BE2C (cell line): ENCODE results near the gene GALNT1.

Experiments
- DNase-seq: peaks from one replicate; pipeline ENCODE4 v3.0.0-alpha.2; 2020
- H3K27me3 ChIP-seq: fragments of 250-450 bp; sonication (Bioruptor Pico); 2 replicates; pipeline ENCODE4 v1.5.1; 2020; ENCODE audit warnings: mild to moderate bottlenecking
- H3K36me3 ChIP-seq: fragments of 250-450 bp; sonication (Bioruptor Pico); 2 replicates; pipeline ENCODE4 v1.5.1; 2020; ENCODE audit warnings: mild to moderate bottlenecking
- H3K4me1 ChIP-seq: fragments of 250-450 bp; sonication (Bioruptor Pico); 2 replicates; pipeline ENCODE4 v1.5.1; 2020
- H3K4me3 ChIP-seq: 2 replicates; pipeline ENCODE4 v1.5.1; 2011; ENCODE audit warnings: low read depth, low read length
- H3K9me3 ChIP-seq: fragments of 250-450 bp; sonication (Bioruptor Pico); 2 replicates; pipeline ENCODE4 v1.5.1; 2020
- TF ChIP-seq, protein P1 (sequence below): IDR thresholded peaks from 2 replicates; pipeline ENCODE4 v1.5.1; 2012; ENCODE audit warnings: mild to moderate bottlenecking, low read depth, low read length

GALNT1 gene

GRCh38 chr18:35716169-35716831 is 134.8 kb downstream of the GALNT1 start:
- H3K36me3 ChIP-seq: no peaks in the 10 kb centered on the region
- no peaks in the 10 kb centered on the region for H3K4me1 ChIP-seq
- H3K4me3 ChIP-seq: no peak overlapping the region
- DNase-seq: no peak
- H3K27me3 ChIP-seq: no peaks in the 10 kb centered on the region
- TF ChIP-seq, protein P1, sequence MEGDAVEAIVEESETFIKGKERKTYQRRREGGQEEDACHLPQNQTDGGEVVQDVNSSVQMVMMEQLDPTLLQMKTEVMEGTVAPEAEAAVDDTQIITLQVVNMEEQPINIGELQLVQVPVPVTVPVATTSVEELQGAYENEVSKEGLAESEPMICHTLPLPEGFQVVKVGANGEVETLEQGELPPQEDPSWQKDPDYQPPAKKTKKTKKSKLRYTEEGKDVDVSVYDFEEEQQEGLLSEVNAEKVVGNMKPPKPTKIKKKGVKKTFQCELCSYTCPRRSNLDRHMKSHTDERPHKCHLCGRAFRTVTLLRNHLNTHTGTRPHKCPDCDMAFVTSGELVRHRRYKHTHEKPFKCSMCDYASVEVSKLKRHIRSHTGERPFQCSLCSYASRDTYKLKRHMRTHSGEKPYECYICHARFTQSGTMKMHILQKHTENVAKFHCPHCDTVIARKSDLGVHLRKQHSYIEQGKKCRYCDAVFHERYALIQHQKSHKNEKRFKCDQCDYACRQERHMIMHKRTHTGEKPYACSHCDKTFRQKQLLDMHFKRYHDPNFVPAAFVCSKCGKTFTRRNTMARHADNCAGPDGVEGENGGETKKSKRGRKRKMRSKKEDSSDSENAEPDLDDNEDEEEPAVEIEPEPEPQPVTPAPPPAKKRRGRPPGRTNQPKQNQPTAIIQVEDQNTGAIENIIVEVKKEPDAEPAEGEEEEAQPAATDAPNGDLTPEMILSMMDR: no peak
- no peaks in the 10 kb centered on the region for H3K9me3 ChIP-seq

DNA sequence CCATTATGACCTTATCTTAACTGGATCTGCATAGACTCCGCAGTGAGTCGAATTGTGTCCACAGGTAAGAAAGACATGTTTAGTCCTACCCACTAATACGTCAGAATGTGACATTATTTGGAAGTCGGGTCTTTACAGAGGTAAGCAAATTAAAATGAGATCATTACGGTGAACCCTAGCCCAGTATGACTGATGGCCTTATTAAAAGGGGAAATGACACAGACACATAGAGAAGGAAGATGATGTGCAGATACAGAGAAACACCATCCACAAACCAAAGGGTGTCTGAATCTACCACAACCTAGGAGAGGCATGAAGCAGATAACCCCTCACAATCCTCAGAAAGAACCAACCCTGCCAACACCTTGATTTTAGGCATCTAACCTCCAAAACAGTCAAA is 135.6 kb downstream of the GALNT1 start:
- no peak for DNase-seq
- no peaks in the 10 kb centered on the region for H3K9me3 ChIP-seq
- H3K36me3 ChIP-seq: no peaks in the 10 kb centered on the region
- no peaks in the 10 kb centered on the region for H3K27me3 ChIP-seq
- TF ChIP-seq, protein P1: no peak
- no peaks in the 10 kb centered on the region for H3K4me1 ChIP-seq
- no peak overlapping the region for H3K4me3 ChIP-seq

DNA sequence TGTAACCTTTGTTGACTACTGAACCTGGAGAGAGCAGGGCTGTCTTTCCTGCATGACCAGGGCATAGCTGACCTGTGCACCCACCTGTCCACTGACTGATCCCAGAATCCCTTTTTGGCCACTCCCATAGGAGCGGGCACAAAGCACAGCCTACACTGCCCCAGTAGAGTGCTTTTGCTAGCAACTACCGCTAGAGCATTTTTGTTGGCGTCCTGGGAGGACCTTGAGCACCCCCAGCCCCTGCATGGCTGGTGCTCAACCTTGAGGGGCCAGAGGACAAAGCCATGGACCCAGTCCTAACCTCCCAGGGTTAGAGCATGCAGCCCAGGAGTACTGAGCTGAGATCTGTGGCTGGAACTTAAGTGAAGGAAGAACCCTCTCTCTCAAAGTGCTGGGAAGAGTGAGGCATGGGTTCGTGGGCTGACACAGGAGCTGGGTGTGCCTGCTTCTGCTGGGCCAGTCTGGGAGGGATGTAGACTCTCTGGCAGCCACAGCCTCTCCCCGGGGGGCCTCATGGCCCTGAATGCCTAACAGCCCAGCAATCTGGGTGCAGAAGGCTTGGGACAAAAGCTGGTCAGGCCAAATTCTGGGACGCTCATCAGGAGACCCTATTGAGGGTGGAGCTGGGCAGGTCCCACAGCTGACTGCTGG is 140.0 kb downstream of the GALNT1 start:
- Histone ChIP-seq H3K36me3 (no peaks in the 10 kb centered on the region), H3K4me1 (no peaks in the 10 kb centered on the region), H3K9me3 (no peaks in the 10 kb centered on the region), H3K4me3 (no peak overlapping the region), H3K27me3 (no peaks in the 10 kb centered on the region)
- no peak for DNase-seq
- TF ChIP-seq, protein P1: no peak

- no peaks in the 10 kb centered on the region for H3K27me3 ChIP-seq
- no peaks in the 10 kb centered on the region for H3K4me1 ChIP-seq
- H3K36me3 ChIP-seq: no peaks in the 10 kb centered on the region
- no peak for DNase-seq
- no peak overlapping the region for H3K4me3 ChIP-seq
- TF ChIP-seq, protein P1: no peak
- H3K9me3 ChIP-seq: no peaks in the 10 kb centered on the region
Measured at GRCh38 chr18:35728676-35729075, 147.1 kb downstream of the GALNT1 start.

DNA sequence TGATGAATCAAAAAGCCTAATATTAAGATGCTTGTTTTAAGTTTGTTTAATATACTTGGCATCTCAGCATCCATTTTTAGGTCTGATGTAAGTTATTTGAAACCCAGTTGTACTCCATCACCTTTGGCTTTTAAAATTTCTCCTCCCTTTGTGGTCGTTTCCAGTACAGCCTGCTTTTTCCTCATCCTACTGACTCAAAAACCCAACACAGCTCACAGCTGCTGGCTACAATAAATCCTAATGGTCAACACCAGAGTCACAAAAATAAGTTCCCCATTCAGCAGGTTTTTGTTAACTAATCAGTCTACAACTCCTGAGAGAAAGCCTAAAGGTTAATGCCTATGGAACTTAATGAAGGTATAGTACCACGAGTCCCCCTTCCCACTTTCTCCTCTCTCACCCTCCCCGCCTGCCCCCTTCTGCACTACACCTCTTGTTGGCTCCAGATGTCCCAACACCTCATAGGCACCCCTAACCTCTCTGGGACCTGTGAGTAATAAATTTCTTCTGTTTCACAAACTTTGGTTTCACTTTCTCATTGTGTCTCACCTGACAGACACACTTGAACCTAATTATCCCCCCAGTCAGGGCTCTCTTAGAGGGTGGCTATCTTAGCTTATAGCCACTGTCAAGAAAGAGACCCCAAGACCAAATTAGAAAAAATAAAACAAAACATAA is 148.6 kb downstream of the GALNT1 start:
- no peak overlapping the region for H3K4me3 ChIP-seq
- no peaks in the 10 kb centered on the region for H3K4me1 ChIP-seq
- H3K36me3 ChIP-seq: no peaks in the 10 kb centered on the region
- no peaks in the 10 kb centered on the region for H3K9me3 ChIP-seq
- H3K27me3 ChIP-seq: no peaks in the 10 kb centered on the region
- TF ChIP-seq, protein P1: no peak
- no peak for DNase-seq
